ENCODE measurements around the gene C21orf58. TPM values are rescaled to one million over a fixed set of nuclear protein-coding genes. Genes with fewer than 3 reads are reported as not detected.
"Not testable (repeated sequence)": the region's sequence is repeated elsewhere in the genome, so short reads cannot be mapped to it uniquely, and the experiment has no call there.

The C21orf58 gene
- 1 to 10 TPM in 3 of 4 donors, under 1 TPM in 1; 0.54 to 9.1 (median 3.3) TPM for polyA plus RNA-seq
- long read RNA-seq, donor 1, partial matches to known transcripts = 7 of 7 reads
- long read RNA-seq, donor 1, other reads (novel, unspliced or antisense) = 0 of 7 reads
- long read RNA-seq, donor 2 = 0 reads
- long read RNA-seq, donor 3 = 0 reads
- long read RNA-seq, donor 4 = 0 reads
- long read RNA-seq, donor 5 = 0 reads
- long read RNA-seq, donor 6 = 0 reads
- long read RNA-seq, donor 7 = 0 reads
- long read RNA-seq, donor 8 = 0 reads
- long read RNA-seq, donor 9 = 0 reads
- long read RNA-seq, donor 10, partial matches to known transcripts = 29 of 29 reads
- long read RNA-seq, donor 10, other reads (novel, unspliced or antisense) = 0 of 29 reads

DNA sequence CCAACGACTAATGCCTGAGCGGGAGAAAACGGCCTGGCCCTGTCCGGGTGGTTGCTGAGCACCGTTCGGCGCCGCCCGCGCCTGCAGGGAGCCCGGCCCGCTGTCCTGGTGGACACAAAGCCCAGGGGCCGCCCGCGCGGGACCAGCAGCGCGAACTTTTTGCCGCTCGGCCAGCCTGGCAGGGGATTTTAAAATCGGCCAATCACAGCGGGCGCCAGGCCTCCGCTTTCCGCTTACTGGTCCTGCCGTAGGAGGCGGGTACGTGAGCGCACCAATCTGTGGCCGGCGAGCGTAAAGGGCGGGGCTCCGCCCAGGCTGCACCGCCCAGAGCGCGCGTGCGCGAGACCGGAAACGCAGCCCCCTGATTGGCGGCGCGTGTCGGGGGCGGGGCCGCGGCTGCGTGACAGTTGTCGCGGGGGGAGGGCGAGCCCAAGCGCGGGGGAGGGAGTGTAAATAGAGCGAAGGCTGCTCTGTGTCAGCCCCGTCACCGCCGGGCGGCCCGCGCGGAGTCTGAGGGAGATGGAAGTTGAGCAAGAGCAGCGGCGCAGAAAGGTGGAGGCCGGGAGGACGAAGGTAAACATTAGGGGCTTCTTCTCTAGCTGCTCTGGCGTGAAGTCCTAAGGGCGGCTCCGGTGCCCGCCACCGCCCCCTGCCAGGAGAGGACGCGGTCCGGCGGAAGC, at the start of gene C21orf58, which contains the start of gene PCNT:
Gene C21orf58 (minus strand): TSS at position 161 of the 680 bp plus-strand sequence. CDS start 1,132 bp downstream, outside the sequence.
Gene PCNT (plus strand): TSS at position 447 of the 680 bp plus-strand sequence. CDS start 73 bp downstream, at position 520.
- no peak for FAIRE-seq
- Histone ChIP-seq H3K36me3 (ENCODE audit: control insufficient read depth in 3 of 3, insufficient read depth in 2 of 3, low read depth in 1 of 3, low read length in 3 of 3) (peaks cover 0 to 15% (median 0%) of the 10 kb centered on the region in 3 donors), H3K4me3 (ENCODE audit: low read depth in 1 of 3, low read length in 3 of 3) (peak within 1 kb of the TSS; percentile 79 to 100 (median 92)), H3K4me1 (ENCODE audit: control insufficient read depth in 3 of 3, insufficient read depth in 2 of 3, low read depth in 1 of 3, low read length in 2 of 3) (peaks cover 0 to 14% (median 0%) of the 10 kb centered on the region in 3 donors), H3K9me3 (ENCODE audit: control insufficient read depth in 2 of 2, insufficient read depth in 1 of 2, low read depth in 1 of 2, low read length in 1 of 2) (no peaks in the 10 kb centered on the region), H3K27me3 (ENCODE audit: control insufficient read depth in 3 of 3, insufficient read depth in 3 of 3, low read length in 3 of 3) (no peaks in the 10 kb centered on the region), H3K27ac (ENCODE audit: low read depth in 1 of 3, low read length in 2 of 3) (peak within 1 kb of the TSS; percentile 80 to 100 (median 99))
- peak; percentile 97 to 98 for DNase-seq
- WGBS, 3 donors = 0% methylated on average over 64 to 76 of the region's 76 CpGs

DNA sequence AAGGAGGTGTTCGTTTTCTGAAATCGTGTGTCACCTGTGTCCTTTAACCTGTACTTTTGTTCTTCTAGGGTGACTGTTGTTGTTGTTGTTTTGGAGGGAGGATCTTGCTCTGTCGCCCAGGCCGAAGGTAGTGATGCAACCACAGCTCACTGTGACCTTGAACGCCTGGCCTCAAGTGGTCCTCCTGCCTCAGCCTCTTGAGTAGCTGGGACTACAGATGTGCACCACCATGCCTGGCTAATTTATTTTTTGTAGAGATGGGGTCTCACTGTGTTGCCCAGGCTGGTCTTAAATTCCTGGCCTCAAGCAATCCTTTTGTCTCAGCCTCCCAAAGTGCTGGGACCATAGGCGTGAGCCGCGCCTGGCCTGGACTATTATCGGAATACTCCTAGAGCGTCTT, 49.3 kb upstream of the C21orf58 start:
- peaks cover 0 to 37% (median 3%) of the 10 kb centered on the region in 3 donors for H3K36me3 ChIP-seq (ENCODE audit: control insufficient read depth in 3 of 3, insufficient read depth in 2 of 3, low read depth in 1 of 3, low read length in 3 of 3)
- H3K4me1 ChIP-seq (ENCODE audit: control insufficient read depth in 3 of 3, insufficient read depth in 2 of 3, low read depth in 1 of 3, low read length in 2 of 3); H3K4me3 ChIP-seq (ENCODE audit: low read depth in 1 of 3, low read length in 3 of 3); H3K27ac ChIP-seq (ENCODE audit: low read depth in 1 of 3, low read length in 2 of 3); H3K9me3 ChIP-seq (ENCODE audit: control insufficient read depth in 2 of 2, insufficient read depth in 1 of 2, low read depth in 1 of 2, low read length in 1 of 2); FAIRE-seq; H3K27me3 ChIP-seq (ENCODE audit: control insufficient read depth in 3 of 3, insufficient read depth in 3 of 3, low read length in 3 of 3); DNase-seq: not testable (repeated sequence)
- 92 to 95% (median 93%) methylated on average over 10 of the region's 10 CpGs for WGBS, 3 donors

DNA sequence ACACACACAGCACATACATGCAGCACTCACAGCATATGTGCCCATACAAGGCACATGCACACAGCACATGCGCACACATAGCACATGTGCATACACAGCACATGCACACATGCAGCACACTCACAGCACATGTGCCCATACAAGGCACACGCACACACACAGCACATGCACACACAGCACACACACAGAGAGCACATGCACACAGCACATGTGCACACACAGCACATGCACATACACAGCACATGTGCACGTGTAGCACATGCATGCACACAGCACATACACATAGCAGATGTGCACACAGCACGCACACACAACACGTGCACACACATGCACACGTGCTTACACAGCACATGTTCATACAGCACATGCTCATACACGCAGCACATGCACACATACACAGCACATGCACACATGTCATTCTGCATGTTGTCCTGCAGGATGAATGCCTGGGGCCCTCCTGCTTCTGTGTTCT, 48.4 kb upstream of the C21orf58 start:
- FAIRE-seq = no peak
- WGBS, 3 donors = 97 to 98% (median 97%) methylated on average over 7 of the region's 7 CpGs
- DNase-seq = no peak
- Histone ChIP-seq H3K9me3 (ENCODE audit: control insufficient read depth in 2 of 2, insufficient read depth in 1 of 2, low read depth in 1 of 2, low read length in 1 of 2) (no peaks in the 10 kb centered on the region), H3K27me3 (ENCODE audit: control insufficient read depth in 3 of 3, insufficient read depth in 3 of 3, low read length in 3 of 3) (no peaks in the 10 kb centered on the region), H3K27ac (ENCODE audit: low read depth in 1 of 3, low read length in 2 of 3) (no peak overlapping the region), H3K4me3 (ENCODE audit: low read depth in 1 of 3, low read length in 3 of 3) (no peak overlapping the region), H3K36me3 (ENCODE audit: control insufficient read depth in 3 of 3, insufficient read depth in 2 of 3, low read depth in 1 of 3, low read length in 3 of 3) (peaks cover 0 to 41% (median 4%) of the 10 kb centered on the region in 3 donors), H3K4me1 (ENCODE audit: control insufficient read depth in 3 of 3, insufficient read depth in 2 of 3, low read depth in 1 of 3, low read length in 2 of 3) (no peaks in the 10 kb centered on the region)

DNA sequence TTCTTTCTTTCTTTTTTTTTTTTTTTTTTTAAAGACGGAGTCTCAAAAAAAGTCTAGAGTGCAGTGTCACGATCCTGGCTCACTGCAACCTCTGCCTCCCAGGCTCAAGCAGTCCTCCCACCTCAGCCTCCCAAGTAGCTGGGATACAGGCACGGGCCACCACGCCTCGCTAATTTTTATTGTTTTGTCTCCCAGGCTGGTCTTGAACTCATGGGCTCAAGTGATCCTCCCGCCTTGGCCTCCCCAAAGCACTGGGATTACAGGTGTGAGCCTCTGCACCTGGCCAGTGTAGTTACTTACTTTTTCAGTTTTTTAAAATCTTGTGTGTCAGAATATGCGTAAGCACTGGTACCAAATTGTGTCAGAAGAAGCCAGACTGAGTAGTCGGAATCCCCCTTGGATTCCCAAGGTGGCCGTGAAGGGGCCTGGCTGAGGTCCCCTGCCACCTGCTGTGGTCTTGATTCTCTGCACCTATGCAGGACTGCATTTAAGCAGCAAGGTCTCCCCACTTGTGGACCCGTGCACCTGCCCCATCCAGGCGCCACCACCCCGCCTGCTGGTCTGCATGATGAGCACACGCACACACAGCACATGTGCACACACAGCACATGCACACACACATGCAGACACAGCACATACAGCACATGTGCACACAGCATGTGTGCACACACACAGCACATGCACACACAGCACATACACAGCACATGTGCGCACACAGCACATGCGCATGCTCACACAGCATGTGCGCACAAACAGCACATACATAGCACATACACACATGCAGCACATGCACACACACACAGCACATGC, 47.7 kb upstream of the C21orf58 start:
- H3K4me3 ChIP-seq (ENCODE audit: low read depth in 1 of 3, low read length in 3 of 3) = no peak overlapping the region
- FAIRE-seq = no peak

DNA sequence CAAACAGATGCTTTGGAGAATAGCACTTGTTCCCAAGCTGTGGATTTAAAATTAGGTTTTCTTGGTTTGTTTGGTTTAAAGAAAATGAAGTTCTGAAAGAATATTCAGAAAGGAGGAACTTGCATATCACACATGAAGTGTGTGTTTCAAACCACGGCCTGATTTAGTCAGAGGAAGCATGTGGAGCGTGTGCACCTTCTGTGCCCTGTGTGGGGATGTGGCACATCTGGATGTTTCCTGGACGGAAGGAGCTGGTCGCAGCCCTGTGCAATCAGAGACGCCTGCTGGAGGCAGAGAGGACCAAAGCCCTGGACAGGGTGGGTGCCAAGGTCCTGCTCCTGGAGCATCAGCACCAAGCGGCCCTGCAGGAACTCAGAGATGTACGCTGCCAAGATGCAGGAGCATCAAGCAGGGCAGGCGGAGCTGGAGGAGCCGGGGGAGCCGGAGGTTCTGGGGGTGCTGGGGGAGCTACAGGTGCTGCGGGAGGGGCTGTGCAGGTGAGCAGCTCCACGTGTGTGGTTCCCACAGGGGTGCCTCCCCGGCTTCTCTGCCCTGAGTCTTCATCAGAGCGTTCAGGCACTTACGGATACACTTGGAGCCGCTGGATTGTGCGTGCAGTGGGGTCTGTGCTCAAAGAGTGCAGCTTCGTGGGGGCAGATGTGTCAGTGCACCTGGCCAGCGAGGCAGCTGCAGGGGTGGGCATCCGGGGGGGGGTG, 46.0 kb upstream of the C21orf58 start:
- Histone ChIP-seq H3K9me3 (ENCODE audit: control insufficient read depth in 2 of 2, insufficient read depth in 1 of 2, low read depth in 1 of 2, low read length in 1 of 2) (no peaks in the 10 kb centered on the region), H3K36me3 (ENCODE audit: control insufficient read depth in 3 of 3, insufficient read depth in 2 of 3, low read depth in 1 of 3, low read length in 3 of 3) (peaks cover 0 to 51% (median 8%) of the 10 kb centered on the region in 3 donors)
- WGBS, 3 donors = 85 to 90% (median 87%) methylated on average over 20 of the region's 20 CpGs

More for the DNA sequence above, 47.7 kb upstream of the C21orf58 start:
- no peaks in the 10 kb centered on the region for H3K27me3 ChIP-seq (ENCODE audit: control insufficient read depth in 3 of 3, insufficient read depth in 3 of 3, low read length in 3 of 3)
- WGBS, 3 donors = 93 to 95% (median 93%) methylated on average over 15 to 16 of the region's 16 CpGs
- H3K36me3 ChIP-seq (ENCODE audit: control insufficient read depth in 3 of 3, insufficient read depth in 2 of 3, low read depth in 1 of 3, low read length in 3 of 3) = peaks cover 0 to 45% (median 7%) of the 10 kb centered on the region in 3 donors
- H3K9me3 ChIP-seq (ENCODE audit: control insufficient read depth in 2 of 2, insufficient read depth in 1 of 2, low read depth in 1 of 2, low read length in 1 of 2) = no peaks in the 10 kb centered on the region
- no peaks in the 10 kb centered on the region for H3K4me1 ChIP-seq (ENCODE audit: control insufficient read depth in 3 of 3, insufficient read depth in 2 of 3, low read depth in 1 of 3, low read length in 2 of 3)
- no peak for DNase-seq
- no peak overlapping the region for H3K27ac ChIP-seq (ENCODE audit: low read depth in 1 of 3, low read length in 2 of 3)

DNA sequence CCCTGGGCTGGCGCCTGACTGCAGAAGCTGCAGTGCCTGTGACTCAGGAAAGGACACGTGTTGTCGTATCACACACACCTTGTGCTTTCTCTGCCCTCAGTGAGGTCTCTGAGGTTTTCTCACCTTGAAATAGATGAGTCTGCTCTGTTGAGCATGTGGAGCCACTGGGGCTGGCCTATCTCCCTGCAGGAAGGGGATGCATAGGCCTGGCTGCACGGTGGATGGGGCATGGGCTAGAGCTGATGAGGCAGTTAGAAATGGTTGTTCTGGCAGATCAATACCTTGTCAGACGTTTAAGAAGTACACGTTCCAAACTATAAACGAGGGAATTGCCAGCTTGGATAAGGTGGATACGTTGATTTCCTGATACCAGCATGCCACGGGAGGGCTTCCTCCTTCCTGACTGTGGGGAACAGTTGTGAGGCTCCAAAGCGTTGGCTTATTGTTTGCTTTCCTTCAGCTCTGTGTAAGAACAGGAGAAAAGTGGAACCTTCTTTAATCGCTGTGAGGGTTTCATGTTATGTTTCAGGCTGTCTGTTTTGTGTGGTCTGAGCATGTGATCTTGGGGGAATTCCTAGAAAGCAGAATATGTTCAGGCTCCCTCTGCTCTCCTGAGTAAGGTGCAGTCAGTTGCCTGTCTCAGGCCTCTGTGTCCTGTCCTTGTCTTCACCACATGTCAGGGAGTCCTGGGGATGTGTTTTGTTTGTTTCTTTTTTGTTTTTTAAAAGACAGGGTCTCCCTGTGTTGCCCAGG, 45.0 kb upstream of the C21orf58 start:
- DNase-seq = peak in 1 of 2 donors; percentile 22
- Histone ChIP-seq H3K27ac (ENCODE audit: low read depth in 1 of 3, low read length in 2 of 3) (peak overlapping the region in 1 of 3 donors; percentile 34), H3K4me1 (ENCODE audit: control insufficient read depth in 3 of 3, insufficient read depth in 2 of 3, low read depth in 1 of 3, low read length in 2 of 3) (no peaks in the 10 kb centered on the region), H3K9me3 (ENCODE audit: control insufficient read depth in 2 of 2, insufficient read depth in 1 of 2, low read depth in 1 of 2, low read length in 1 of 2) (no peaks in the 10 kb centered on the region), H3K27me3 (ENCODE audit: control insufficient read depth in 3 of 3, insufficient read depth in 3 of 3, low read length in 3 of 3) (no peaks in the 10 kb centered on the region), H3K36me3 (ENCODE audit: control insufficient read depth in 3 of 3, insufficient read depth in 2 of 3, low read depth in 1 of 3, low read length in 3 of 3) (peaks cover 5 to 58% (median 8%) of the 10 kb centered on the region in 3 donors), H3K4me3 (ENCODE audit: low read depth in 1 of 3, low read length in 3 of 3) (no peak overlapping the region)
- FAIRE-seq = no peak
- 62 to 73% (median 66%) methylated on average over 11 of the region's 11 CpGs for WGBS, 3 donors

More for the DNA sequence above, 46.0 kb upstream of the C21orf58 start:
- Histone ChIP-seq H3K4me3 (ENCODE audit: low read depth in 1 of 3, low read length in 3 of 3) (no peak overlapping the region), H3K4me1 (ENCODE audit: control insufficient read depth in 3 of 3, insufficient read depth in 2 of 3, low read depth in 1 of 3, low read length in 2 of 3) (no peaks in the 10 kb centered on the region), H3K27ac (ENCODE audit: low read depth in 1 of 3, low read length in 2 of 3) (no peak overlapping the region), H3K27me3 (ENCODE audit: control insufficient read depth in 3 of 3, insufficient read depth in 3 of 3, low read length in 3 of 3) (no peaks in the 10 kb centered on the region)
- DNase-seq (no peak), FAIRE-seq (no peak)

DNA sequence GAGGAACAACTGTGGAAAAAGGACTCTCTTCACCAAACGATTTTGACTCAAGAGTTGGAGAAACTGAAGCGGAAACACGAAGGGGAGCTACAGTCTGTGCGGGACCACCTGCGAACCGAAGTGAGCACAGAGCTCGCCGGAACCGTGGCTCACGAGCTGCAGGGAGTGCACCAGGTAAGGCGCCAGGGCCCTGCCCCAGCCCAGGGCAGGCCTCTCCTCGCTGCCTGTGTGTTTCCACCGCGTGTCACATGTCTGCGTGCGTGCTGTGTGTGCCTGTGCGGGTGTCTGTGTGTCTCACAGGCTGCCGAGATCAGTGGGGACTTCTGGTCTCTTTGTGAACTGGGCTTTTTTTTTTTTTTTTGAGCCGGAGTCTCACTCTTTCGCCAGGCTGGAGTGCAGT, 43.3 kb upstream of the C21orf58 start:
- no peak for FAIRE-seq
- 96 to 97% (median 96%) methylated on average over 20 of the region's 20 CpGs for WGBS, 3 donors
- H3K9me3 ChIP-seq (ENCODE audit: control insufficient read depth in 2 of 2, insufficient read depth in 1 of 2, low read depth in 1 of 2, low read length in 1 of 2) = no peaks in the 10 kb centered on the region

More for the DNA sequence above, 43.3 kb upstream of the C21orf58 start:
- DNase-seq = no peak
- Histone ChIP-seq H3K27ac (ENCODE audit: low read depth in 1 of 3, low read length in 2 of 3) (no peak overlapping the region), H3K4me3 (ENCODE audit: low read depth in 1 of 3, low read length in 3 of 3) (no peak overlapping the region), H3K27me3 (ENCODE audit: control insufficient read depth in 3 of 3, insufficient read depth in 3 of 3, low read length in 3 of 3) (no peaks in the 10 kb centered on the region), H3K4me1 (ENCODE audit: control insufficient read depth in 3 of 3, insufficient read depth in 2 of 3, low read depth in 1 of 3, low read length in 2 of 3) (no peaks in the 10 kb centered on the region), H3K36me3 (ENCODE audit: control insufficient read depth in 3 of 3, insufficient read depth in 2 of 3, low read depth in 1 of 3, low read length in 3 of 3) (peaks cover 8 to 66% (median 9%) of the 10 kb centered on the region in 3 donors)

All from small intestine (tissue), 16 donors.